ENCODE results near the gene CD14.
"Not testable (repeated sequence)": the region's sequence is repeated elsewhere in the genome, so short reads cannot be mapped to it uniquely, and the experiment has no call there.

The CD14 gene

DNA sequence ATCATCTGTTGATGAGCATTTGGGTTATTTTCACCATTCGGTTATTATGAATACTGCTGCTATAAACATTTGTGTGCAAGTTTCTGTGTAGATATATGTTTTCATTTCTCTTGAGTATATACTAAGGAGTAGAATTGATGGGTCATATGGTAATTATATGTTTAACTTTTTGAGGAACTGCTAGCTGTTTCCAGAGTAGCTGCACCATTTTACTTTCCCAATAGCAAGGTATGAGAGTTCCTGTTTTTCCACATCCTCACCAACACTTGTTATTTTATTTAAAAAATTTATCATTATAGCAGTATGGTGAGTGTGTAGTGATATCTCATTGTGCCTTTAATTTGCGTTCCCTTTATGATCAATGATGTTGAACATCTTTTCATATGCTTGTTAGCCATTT is 29.2 kb downstream of the CD14 start:
- Histone ChIP-seq H3K27ac (ENCODE audit: low read depth, low read length) (no peak overlapping the region), H3K27me3 (ENCODE audit: low read length) (no peaks in the 10 kb centered on the region), H3K36me3 (ENCODE audit: low read length) (no peaks in the 10 kb centered on the region), H2AFZ (ENCODE audit: low read depth, low read length, severe bottlenecking) (no peak overlapping the region), H3K9me2 (replicated peaks; ENCODE audit: insufficient read depth, low read length) (no peaks in the 10 kb centered on the region), H3K9me3 (ENCODE audit: insufficient read depth, low read length) (no peaks in the 10 kb centered on the region), H3K79me2 (ENCODE audit: insufficient read depth, low read length) (no peaks in the 10 kb centered on the region), H3K9ac (ENCODE audit: low read length) (no peak overlapping the region), H3K4me3 (ENCODE audit: insufficient read depth, low read length, poor library complexity, severe bottlenecking) (no peak overlapping the region), H3K4me2 (ENCODE audit: low read depth, low read length, poor library complexity, severe bottlenecking) (no peak overlapping the region), H3F3A (ENCODE audit: insufficient read depth) (no peaks in the 10 kb centered on the region), H4K20me1 (ENCODE audit: low read depth, low read length) (no peaks in the 10 kb centered on the region)
- TF ChIP-seq EZH2phosphoT487 (conservative IDR thresholded peaks at IDR 0.05; ENCODE audit: low read length), result no peak
- TF ChIP-seq, protein P1, sequence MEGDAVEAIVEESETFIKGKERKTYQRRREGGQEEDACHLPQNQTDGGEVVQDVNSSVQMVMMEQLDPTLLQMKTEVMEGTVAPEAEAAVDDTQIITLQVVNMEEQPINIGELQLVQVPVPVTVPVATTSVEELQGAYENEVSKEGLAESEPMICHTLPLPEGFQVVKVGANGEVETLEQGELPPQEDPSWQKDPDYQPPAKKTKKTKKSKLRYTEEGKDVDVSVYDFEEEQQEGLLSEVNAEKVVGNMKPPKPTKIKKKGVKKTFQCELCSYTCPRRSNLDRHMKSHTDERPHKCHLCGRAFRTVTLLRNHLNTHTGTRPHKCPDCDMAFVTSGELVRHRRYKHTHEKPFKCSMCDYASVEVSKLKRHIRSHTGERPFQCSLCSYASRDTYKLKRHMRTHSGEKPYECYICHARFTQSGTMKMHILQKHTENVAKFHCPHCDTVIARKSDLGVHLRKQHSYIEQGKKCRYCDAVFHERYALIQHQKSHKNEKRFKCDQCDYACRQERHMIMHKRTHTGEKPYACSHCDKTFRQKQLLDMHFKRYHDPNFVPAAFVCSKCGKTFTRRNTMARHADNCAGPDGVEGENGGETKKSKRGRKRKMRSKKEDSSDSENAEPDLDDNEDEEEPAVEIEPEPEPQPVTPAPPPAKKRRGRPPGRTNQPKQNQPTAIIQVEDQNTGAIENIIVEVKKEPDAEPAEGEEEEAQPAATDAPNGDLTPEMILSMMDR (IDR thresholded peaks at IDR 0.05; ENCODE audit: insufficient read depth, low read length, poor library complexity, severe bottlenecking), result no peak

DNA sequence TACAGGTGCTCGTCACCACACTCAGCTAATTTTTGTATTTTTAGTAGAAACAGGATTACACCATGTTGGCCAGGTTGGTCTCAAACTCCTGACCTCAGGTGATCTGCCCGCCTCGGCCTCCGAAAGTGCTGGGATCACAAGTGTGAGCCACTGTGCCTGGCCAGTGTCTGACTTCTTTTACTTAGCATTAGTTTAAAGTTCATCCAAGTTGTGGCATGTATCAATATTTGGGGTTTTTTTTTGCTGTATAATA is 29.6 kb downstream of the CD14 start:
- not testable (repeated sequence) for H4K20me1 ChIP-seq (ENCODE audit: low read depth, low read length); H3K79me2 ChIP-seq (ENCODE audit: insufficient read depth, low read length); H3K27me3 ChIP-seq (ENCODE audit: low read length); H3K27ac ChIP-seq (ENCODE audit: low read depth, low read length); H3K9me2 ChIP-seq (replicated peaks; ENCODE audit: insufficient read depth, low read length); H3K9ac ChIP-seq (ENCODE audit: low read length); H3K9me3 ChIP-seq (ENCODE audit: insufficient read depth, low read length); H3K4me2 ChIP-seq (ENCODE audit: low read depth, low read length, poor library complexity, severe bottlenecking); H3K36me3 ChIP-seq (ENCODE audit: low read length); H3K4me3 ChIP-seq (ENCODE audit: insufficient read depth, low read length, poor library complexity, severe bottlenecking); H2AFZ ChIP-seq (ENCODE audit: low read depth, low read length, severe bottlenecking); H3F3A ChIP-seq (ENCODE audit: insufficient read depth)

DNA sequence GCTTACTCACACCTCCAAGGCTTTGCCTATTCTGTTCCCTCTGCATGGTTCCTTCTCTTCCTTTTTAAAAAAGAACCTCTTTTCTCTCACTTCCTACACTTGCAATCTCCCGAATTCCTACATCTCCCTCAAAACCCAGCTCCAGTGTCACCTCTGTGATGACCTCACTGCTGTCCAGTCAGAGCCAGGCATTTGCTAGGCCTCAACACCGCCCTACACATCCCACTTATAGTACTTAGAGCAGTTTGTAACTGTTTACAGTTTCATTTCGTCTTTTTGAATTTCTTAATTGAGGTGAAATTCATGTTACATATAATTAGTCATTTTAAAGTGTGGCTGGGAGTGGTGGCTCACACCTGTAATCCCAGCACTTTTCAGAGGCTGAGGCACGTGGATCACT is 30.8 kb downstream of the CD14 start:
- no peaks in the 10 kb centered on the region for H3K79me2 ChIP-seq (ENCODE audit: insufficient read depth, low read length)
- no peaks in the 10 kb centered on the region for H3K36me3 ChIP-seq (ENCODE audit: low read length)
- no peak overlapping the region for H3K4me2 ChIP-seq (ENCODE audit: low read depth, low read length, poor library complexity, severe bottlenecking)
- H3K9me3 ChIP-seq (ENCODE audit: insufficient read depth, low read length), result no peaks in the 10 kb centered on the region
- no peaks in the 10 kb centered on the region for H3K27me3 ChIP-seq (ENCODE audit: low read length)
- no peaks in the 10 kb centered on the region for H3K9me2 ChIP-seq (replicated peaks; ENCODE audit: insufficient read depth, low read length)
- H3K4me3 ChIP-seq (ENCODE audit: insufficient read depth, low read length, poor library complexity, severe bottlenecking), result no peak overlapping the region
- H2AFZ ChIP-seq (ENCODE audit: low read depth, low read length, severe bottlenecking), result no peak overlapping the region
- H3K9ac ChIP-seq (ENCODE audit: low read length), result no peak overlapping the region
- H4K20me1 ChIP-seq (ENCODE audit: low read depth, low read length), result no peaks in the 10 kb centered on the region
- no peak overlapping the region for H3K27ac ChIP-seq (ENCODE audit: low read depth, low read length)
- H3F3A ChIP-seq (ENCODE audit: insufficient read depth), result no peaks in the 10 kb centered on the region
- TF ChIP-seq, protein P1 (IDR thresholded peaks at IDR 0.05; ENCODE audit: insufficient read depth, low read length, poor library complexity, severe bottlenecking), result no peak
- TF ChIP-seq EZH2phosphoT487 (conservative IDR thresholded peaks at IDR 0.05; ENCODE audit: low read length), result no peak

DNA sequence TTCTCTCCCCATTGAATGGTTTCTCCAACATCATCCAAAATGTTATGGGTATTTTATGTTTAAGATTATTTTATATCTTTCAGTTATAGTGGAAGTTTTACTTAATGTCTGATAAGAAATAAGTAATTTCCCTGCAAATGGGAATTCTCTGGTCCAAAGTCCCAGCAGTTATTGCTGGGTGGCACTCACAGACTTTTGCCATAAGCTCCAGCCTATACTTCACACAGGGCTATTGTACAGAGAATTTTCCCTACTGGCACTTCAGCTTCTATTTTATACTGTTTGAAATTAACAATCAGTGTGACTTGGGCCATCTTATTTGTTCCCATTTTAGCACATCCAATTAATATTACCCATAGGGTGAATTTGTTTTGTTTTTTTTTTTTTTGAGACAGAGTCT is 32.9 kb downstream of the CD14 start:
- Histone ChIP-seq H3K79me2 (ENCODE audit: insufficient read depth, low read length) (no peaks in the 10 kb centered on the region), H3K36me3 (ENCODE audit: low read length) (no peaks in the 10 kb centered on the region)

More for the DNA sequence above, 32.9 kb downstream of the CD14 start:
- Histone ChIP-seq H3K9me2 (replicated peaks; ENCODE audit: insufficient read depth, low read length) (no peaks in the 10 kb centered on the region), H3K4me3 (ENCODE audit: insufficient read depth, low read length, poor library complexity, severe bottlenecking) (no peak overlapping the region), H2AFZ (ENCODE audit: low read depth, low read length, severe bottlenecking) (no peak overlapping the region), H3K27me3 (ENCODE audit: low read length) (no peaks in the 10 kb centered on the region), H4K20me1 (ENCODE audit: low read depth, low read length) (no peaks in the 10 kb centered on the region), H3K9ac (ENCODE audit: low read length) (no peak overlapping the region), H3K27ac (ENCODE audit: low read depth, low read length) (no peak overlapping the region), H3K4me2 (ENCODE audit: low read depth, low read length, poor library complexity, severe bottlenecking) (no peak overlapping the region), H3K9me3 (ENCODE audit: insufficient read depth, low read length) (no peaks in the 10 kb centered on the region), H3F3A (ENCODE audit: insufficient read depth) (no peaks in the 10 kb centered on the region)
- TF ChIP-seq EZH2phosphoT487 (conservative IDR thresholded peaks at IDR 0.05; ENCODE audit: low read length), result no peak
- TF ChIP-seq, protein P1 (IDR thresholded peaks at IDR 0.05; ENCODE audit: insufficient read depth, low read length, poor library complexity, severe bottlenecking), result no peak
